HG02981 (cell line): ENCODE data around the gene ACO2.
A peak's percentile ranks its signal among the peaks of the same experiment; 100 is the strongest.
"Not testable (repeated sequence)": the region's sequence is repeated elsewhere in the genome, so short reads cannot be mapped to it uniquely, and the experiment has no call there.

Experiments used
- ATAC-seq: cut with Tn5 transposase; IDR thresholded peaks from one replicate; pipeline ENCODE4 v1.9.1; 2021; ENCODE audit warnings: mild to moderate bottlenecking, moderate library complexity; ENCODE audit not compliant: unreplicated experiment

ACO2 gene

DNA sequence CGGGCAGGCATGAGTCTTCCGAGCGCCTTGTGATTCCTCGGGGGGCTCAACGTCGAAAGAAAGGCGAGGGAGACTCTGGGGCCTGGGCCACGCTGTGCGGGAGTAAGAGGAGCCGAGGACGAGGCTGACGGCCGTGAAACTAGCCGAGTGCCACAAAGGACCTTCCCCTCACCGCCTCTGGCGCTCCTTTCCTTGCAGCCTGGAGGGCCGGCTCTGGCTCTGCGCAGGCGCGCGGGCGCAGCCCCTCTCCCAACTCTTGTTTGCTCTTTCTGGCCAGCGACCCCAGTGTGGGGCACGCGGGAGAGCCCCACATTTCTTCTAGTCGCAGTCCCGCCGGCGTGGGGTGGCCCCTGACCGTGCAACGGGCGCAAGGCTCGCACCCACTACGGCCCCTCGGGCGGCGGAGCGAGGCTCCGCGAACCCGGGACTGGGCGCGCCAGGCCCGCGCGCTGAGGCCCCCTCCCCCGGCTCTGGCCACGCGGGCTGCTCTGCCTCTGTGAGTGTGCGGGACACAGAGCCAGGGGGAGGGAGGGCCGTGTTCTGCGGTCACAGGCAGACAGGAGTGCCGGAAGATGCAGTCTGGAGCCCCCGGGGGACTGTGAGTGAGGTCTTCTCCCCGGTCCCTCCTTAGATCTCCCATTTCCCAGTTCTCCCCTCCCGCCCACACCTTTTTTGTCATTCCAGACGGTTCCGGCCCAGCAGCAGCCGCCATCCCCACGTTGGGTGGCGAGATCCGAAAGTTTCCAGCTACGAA lies 21.3 kb upstream of the ACO2 start:
- no peak for ATAC-seq

DNA sequence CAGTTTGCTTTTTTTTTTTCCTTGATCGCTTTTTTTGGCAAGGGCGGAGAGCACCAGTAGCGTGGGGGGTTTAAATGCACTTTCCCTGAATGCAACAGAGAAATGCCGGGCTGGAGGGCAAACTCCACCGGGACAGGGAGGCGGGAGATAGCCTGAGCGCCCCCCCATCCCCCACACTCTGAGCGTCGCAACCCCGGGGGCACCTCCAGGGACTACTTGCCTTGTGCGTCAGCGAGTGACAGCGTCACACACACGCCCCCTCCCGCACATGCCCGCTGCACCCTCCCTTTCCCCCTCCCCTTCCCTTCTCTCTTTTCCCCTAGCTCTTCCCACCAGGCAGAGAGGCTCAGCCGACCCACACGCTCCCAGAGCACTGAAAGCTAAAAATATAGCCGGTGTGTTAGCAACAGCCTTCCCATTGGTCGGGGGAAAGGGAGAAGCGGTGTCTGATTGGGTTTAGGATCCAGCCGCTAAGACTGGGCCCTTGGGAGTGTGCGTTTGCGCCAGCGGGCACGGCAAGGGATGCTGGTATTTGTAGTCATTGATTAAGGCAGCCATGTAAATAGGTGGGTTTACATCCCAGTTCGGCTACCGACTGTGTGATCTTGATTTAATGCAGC lies 20.6 kb upstream of the ACO2 start:
- peak; percentile 47 for ATAC-seq

DNA sequence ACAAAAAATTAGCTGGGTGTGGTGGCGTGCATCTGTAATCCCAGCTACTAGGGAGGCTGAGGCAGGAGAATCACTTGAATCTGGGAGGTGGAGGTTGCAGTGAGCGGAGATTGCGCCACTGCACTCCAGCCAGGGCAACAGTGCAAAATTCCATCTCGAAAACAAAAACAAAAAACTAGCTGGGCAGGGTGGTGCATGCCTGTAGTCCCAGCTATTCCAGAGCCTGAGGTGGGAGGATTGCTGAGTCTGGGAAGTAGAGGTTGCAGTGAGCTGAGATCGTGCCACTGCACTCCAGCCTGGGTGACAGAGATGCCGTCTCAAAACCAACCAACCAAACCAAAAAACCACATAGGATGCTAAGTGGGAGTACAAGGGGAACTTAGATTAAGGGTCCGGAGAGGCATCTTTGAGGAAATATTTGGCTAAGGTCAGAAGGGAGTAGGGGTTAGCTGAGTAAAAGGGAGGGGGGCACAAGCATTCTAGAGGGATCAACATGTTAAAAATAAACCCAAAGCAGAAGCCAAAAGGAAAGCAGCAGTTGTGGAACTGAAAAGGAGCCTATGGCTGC lies 10.7 kb upstream of the ACO2 start:
- no peak for ATAC-seq

DNA sequence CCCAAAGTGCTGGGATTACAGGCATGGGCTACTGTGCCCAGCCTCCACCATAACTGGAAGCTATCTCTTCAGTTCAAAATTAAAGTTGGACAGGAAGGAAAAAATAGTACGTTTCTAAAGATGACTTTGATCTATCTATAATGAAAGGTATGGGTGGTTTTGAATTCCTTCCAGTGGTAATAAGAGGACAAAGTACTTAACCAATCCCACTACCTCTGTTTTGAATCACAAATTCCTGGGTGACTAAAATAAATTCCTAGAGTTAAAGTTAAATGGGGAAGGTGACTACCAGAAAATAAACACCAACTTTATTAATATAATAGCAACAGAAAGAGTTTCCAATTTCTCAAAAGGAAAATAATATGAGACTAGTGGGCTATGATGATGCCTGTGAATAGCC lies 9.5 kb upstream of the ACO2 start:
- no peak for ATAC-seq

DNA sequence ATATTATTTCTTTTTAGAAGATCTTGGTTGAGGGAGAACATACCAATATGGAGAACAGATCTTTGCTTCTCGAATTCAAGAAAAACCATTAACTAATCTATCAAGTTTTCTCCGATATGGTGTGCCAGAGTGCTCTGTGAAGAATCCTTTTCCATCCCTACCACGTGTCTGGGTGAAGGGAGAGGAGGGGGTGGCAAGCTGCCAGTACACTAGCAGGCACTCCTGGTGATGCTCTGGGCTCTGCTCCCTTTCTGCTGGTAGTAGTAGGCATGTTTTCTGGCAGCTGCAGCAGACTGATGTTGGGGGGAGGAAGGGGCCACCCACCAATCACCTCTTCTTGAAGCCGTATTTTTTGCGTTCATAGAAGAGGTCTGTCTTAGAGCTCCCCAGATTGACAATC lies 8.8 kb upstream of the ACO2 start:
- ATAC-seq: not testable (repeated sequence)

DNA sequence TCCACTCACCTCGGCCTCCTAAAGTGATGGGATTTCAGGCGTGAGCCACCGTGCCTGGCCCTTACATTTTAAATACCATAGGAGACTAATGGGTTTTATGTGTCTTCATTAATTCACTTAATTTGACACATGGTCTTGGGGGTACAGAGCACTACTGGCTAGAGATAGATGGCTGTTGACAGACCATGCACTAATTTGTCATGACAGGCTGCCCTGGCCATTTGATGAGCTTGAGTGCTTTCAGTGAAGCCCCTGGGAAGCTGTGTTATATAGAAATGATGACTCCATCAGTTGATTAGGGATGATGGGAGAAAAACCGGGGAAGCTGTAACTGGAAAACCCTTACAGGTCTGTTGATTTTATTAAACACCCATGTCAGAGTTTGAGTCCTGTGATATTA lies 7.0 kb upstream of the ACO2 start:
- no peak for ATAC-seq

DNA sequence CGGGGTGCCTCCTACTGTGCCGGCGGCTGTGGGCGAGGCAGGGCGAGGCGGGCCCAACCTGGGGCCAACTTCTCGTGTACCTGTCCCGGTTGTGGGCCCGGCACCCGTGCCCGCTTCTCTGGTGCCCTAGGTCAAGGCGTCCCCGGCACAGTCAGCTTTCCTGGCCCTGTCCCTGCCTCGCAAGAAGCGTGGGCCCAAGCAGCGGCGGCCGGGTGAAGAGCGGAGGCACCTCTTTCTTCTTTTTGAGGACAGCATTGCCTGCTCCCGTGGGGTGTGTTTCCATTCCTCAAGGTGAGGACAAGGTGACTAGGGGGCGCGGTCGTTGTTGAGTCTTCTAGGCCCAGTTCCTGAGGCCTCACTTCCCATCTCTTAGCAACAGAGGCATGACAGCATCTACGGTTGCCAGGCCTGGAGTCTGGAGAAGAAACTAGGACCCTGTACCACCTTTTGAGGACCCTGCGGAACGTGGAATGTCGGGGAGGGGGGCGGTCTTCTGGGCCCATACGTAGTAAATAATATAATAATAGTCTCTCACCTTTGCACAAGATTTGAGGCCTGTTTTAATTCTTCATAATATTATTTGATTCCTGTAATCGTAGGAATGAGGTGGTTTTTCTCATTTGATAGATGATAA lies 418 bp downstream of the ACO2 start:
- ATAC-seq: peak; percentile 4

DNA sequence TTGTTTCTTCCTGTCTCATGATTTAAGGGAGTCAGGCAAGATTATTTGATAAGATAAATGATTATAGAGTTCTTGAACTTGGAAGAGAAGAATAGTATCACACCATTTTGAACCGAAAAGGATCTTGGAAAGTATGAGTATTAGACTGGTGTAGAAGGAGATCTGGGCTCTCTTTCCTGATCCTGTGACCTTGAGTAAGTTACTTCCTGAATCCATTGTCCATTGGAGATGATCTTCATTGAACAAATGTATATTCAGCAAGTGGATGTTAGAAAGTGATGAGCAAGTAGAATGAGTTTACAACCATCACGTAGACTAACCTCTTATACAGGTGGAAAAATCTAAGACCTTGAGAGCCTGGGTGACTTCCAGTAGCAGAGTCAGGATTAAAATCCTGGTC lies 2.0 kb downstream of the ACO2 start:
- ATAC-seq: no peak

DNA sequence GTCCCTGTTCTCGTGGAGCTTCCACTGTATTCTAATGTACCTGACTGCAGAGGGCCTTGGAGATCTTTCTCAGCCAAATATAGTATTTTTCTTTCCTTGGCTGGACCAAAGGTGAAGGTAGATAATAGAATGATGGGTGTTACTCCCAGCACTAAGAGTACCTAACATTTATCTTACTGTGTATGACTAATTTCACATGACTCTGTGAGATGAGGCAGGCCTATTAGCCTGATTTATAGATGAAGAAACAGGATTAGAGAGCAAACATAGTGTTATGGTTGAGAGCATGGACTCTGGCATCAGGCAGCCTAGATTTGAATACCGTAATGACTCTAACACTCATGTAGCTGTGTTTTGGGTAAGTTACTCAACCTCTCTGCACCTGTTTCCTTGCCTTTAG lies 2.7 kb downstream of the ACO2 start:
- ATAC-seq: no peak

DNA sequence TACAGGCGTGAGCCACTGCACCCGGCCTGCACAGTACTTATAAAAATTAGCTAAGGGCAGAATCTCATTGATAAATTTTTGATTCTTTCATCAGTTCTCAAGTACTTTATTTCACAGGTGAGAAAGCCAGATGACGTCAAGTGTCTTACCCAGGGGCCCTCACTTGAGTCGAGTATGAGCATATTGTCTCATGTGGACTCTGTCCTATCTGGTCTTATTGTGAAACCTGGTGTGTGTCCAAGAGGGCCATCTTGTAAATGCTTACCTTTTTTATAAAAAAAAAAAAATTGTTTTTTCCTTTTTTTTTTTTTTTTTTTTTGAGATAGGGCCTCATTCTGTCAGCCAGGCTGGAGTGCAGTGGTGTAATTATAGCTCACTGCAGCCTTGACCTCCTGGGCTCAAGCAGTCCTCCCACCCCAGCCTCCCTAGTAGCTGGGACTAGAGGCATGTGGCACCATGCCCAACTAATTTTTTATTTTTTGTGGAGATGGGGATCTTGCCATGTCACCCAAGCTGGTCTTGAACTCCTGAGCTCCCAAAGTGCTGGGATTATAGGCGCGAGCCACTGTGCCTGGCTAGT lies 6.0 kb downstream of the ACO2 start:
- ATAC-seq: no peak

DNA sequence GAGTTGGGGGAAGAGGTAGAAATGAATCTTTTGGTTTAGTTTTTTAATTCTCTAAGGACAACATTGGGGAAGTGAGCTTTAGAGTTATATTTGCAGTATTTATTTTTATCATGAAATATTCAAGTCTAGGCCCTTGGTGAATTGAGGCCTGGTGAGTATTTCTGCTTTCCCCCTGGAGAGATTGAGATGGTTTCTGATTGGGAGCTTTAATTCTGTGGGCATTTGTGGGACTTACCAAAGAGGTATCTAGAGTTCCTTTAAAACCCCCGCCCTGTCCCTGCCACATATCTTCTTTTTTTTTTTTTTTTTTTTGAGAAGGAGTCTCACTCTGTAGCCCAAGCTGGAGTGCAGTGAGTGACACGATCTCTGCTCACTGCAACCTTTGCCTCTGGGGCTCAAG lies 9.6 kb downstream of the ACO2 start:
- no peak for ATAC-seq

DNA sequence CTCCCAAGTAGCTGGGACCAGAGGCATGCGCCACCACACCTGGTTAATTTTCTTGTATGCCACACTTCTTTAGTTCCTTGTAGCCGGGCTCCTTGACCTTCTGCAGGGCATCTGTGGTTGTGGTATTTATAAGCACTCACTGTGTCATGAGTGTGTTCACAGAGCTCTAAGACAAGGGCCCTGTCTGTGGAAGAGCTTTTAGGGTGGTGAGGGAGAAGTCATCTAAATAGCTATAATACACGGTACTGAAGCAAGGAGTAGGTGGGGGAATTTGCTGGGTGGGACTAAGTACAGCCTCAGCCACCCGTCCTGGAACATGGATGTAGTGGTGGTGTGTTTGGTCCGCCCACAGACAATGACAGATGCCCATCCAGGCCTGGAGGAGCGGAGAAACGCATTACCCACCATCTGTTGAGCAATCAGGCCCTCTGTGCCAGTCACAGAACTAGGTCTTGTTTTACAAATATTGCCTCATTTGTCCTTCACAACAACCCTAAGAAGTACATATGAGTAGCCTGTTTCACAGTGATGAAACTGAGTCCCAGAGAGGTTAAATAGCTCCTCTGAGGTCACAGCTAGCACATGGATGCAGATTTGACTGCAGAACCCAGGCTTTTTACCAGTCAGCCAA lies 10.1 kb downstream of the ACO2 start:
- ATAC-seq: no peak

DNA sequence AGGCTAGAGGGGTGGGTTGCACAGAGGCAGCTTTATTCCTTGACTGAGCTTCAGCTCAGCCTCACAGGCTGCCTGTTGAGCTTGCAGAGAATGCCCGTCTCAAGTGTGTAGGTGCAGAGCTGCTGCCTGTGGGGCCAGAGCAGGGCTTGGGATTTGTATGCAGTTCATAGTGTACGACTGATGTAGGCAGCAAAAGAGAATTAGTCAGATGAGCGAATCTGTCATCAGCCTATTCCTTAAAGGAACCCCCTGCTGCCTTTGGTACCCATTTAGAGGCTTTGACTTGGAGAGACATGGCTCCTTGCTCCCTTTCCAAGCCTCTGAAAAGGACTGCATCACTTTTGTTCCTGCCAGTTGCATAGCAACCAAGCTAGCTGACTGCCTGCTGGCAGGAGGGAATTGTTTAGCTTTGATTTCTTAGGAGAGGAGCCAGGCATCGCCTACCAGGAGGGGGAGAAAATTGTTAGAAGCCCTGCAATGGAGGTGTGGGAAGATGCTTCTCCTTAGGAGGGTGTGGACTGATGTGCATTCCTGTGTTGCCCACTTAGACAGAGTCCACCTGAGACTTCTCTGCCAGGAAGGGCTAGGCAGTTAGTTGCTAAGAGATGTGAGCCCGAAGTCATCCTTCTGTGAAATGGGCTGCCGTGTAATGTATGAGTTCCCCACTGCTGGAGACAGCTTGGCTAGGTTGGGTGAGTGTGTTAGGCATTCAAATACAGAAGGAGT lies 10.9 kb downstream of the ACO2 start:
- no peak for ATAC-seq

DNA sequence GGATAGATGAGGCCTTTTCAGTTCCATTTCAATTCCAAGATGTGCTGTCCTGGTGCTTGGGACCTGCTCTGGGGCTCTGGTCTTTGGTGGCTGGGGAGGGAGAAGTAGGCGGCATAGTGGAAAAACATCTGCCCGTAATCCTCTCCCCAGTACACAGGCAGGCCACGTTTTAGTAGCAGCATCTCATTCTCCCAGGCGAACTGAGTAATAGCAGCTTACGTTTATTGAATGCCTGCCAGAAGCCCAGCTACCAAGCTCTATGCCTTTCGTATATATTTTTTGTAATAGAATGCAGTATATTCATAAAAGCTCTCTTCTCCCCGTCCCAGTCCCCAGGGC lies 11.4 kb downstream of the ACO2 start:
- ATAC-seq: no peak

DNA sequence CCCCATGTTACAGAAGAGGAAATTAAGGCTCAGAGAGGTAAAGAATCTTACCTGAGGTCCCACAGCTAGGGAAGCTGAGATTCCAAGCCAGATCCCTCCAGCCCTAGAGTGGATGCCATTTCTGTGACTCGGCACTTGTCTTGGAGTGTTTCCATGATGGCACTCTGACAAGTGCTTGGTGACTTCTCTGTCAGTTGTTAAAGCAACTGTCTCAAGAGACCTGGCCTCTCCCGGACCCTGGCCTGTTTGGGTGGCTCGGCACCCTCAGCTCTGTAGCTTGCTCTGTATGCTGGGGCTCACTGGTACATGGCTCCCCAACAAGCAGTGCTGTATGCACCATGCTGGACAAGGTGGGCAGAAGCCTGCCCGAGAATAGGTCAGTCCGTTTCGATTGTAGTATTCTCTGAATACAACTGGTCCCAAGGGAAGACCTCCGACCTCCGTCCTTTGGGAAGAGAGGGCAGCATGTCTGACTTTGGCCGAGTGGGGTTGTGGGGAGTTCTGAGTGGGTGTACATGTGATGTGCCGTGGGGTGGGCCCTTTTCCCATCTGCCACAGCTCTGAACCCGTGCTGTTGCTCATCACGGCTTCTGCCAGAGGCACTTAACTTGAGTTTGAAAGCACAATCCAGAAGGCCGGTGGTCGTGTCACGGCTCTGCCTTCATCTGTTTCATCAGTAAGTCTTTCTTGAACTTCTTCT lies 12.4 kb downstream of the ACO2 start:
- no peak for ATAC-seq

DNA sequence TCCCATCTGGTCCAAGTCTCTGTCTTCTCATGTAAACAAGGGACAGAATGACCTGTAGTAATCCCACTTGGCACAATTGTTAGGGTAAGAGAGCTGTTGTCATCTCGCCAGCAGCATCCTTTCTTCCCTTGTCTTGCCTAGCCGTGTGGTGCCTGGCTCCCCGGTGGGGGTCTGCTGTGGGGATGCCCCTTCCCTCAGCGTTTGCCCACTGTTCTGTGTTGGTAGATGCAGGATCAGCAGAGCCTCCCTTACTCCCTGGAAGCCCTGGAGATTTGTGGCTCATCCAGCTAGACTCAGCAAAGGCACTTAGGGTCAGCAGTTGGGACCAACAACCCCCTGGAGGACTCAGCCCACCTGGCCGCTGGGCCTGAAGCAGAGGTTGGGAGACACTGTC lies 13.0 kb downstream of the ACO2 start:
- ATAC-seq: no peak

DNA sequence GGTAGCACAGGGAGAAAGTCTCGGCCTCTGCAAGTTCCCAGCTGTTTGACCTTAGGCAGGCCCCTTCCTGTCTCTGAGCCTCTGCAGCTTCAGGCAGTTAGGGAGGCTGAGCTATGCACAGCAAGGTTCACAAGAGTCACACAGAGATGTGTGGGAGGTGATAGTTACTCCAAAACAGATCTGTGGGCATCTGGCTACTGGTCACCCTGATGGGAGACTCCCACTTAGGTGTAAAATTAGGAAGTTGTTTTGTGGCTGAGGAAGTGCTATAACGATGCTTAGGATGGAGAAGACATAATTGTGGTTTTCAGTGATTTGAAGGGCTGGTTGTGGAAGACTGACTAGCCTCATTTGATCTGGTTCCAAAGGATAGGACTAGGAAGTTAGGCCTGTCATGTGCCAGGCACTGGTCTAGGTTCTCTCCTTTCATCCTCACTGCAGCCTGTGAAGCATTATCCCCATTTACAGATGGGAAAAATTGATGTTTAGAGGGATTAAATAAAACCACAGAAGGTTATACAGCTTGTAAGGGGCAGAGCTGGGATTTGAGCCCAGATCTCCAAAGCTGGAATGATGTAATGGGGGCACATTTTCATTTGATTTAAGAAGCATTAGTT lies 13.5 kb downstream of the ACO2 start:
- no peak for ATAC-seq

DNA sequence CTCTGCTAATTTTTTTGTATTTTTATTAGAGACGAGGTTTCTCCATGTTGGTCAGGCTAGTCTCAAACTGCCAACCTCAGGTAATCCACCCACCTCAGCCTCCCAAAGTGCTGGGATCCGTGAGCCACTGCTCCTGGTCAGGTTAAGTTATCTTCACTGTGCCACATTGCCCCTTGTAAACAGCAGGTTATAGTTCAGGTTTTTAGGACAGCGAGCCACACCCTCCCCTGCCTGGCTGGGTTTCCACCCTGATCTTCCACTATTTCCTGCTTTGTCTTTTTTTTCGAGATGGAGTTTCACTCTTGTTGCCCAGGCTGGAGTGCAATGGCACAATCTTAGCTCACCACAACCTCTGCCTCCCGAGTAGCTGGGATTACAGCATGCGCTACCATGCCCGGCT lies 16.1 kb downstream of the ACO2 start:
- no peak for ATAC-seq

DNA sequence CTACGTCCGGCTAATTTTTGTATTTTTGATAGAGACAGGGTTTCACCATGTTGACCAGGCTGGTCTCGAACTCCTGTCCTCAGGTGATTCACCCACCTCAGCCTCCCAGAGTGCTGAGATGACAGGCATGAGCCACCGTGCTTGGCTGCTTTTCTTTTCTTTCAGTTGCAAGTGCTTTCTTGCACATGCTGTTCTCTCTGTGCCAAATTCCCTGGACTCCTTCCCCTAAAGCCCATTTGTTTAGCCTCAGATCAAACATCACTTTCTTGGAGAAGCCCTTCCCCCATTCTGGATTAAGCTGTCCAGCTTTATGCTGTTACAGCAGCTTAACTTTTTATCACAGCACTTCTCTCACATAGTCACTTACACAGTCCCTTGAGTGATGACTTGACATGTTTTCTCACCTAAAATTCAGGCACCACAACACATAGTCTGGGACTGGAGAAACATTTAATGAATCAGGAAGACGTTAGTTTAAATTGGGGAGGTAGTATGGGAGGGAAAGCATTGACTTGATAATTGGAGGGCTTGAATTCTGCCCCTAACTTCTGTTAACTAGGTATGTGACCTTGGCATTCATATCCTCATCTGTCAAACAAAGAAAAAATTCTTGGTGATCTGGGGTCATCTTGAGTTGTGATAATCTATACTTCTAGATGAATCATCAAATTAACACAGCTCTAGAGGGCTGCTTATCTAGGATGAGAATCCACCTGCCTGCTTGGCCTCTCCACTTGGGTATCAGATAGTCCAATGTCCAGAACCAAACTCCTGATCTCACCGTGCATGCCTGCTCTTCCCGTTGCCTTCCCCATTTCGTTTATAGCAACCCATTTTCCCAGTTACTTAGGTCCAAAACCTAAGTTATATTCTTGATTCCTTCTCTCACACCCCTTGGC lies 18.4 kb downstream of the ACO2 start:
- ATAC-seq: no peak
